GM18868 (cell line): ENCODE data around the gene PERCC1.
"Not testable (repeated sequence)": the region's sequence is repeated elsewhere in the genome, so short reads cannot be mapped to it uniquely, and the experiment has no call there.

Source experiments
- ATAC-seq: cut with Tn5 transposase; IDR thresholded peaks from one replicate; pipeline ENCODE4 v1.9.1; 2021; ENCODE audit warnings: mild to moderate bottlenecking, moderate library complexity; ENCODE audit not compliant: unreplicated experiment

Gene PERCC1

GRCh38 chr16:1433263-1433560 is 2.3 kb downstream of the PERCC1 start:
- ATAC-seq: no peak

GRCh38 chr16:1433756-1434155 is 2.9 kb downstream of the PERCC1 start:
- no peak for ATAC-seq

- ATAC-seq: no peak
Measured at GRCh38 chr16:1434644-1435592, 4.0 kb downstream of the PERCC1 start.

- ATAC-seq: no peak
Measured at GRCh38 chr16:1435921-1436697, 5.2 kb downstream of the PERCC1 start.

- ATAC-seq: no peak
Measured at GRCh38 chr16:1436731-1437355, 6.0 kb downstream of the PERCC1 start.

- no peak for ATAC-seq
Measured at GRCh38 chr16:1437606-1438005, 6.7 kb downstream of the PERCC1 start.

GRCh38 chr16:1438229-1439057 is 7.6 kb downstream of the PERCC1 start:
- ATAC-seq: no peak

GRCh38 chr16:1439058-1439698 is 8.3 kb downstream of the PERCC1 start:
- ATAC-seq: no peak

- not testable (repeated sequence) for ATAC-seq
Measured at GRCh38 chr16:1439699-1440074, 8.8 kb downstream of the PERCC1 start.

- ATAC-seq: no peak
Measured at GRCh38 chr16:1441391-1441829, 10.5 kb downstream of the PERCC1 start.

GRCh38 chr16:1442697-1443096 is 11.8 kb downstream of the PERCC1 start:
- ATAC-seq: no peak

- ATAC-seq: no peak
Measured at GRCh38 chr16:1443403-1443973, 12.6 kb downstream of the PERCC1 start.

GRCh38 chr16:1443980-1444729 is 13.3 kb downstream of the PERCC1 start, which contains the start of gene CCDC154:
Gene CCDC154, minus strand, starts transcription at chr16:1444556. Its CDS starts 234 bp downstream, at chr16:1444322.
- ATAC-seq: no peak

GRCh38 chr16:1444730-1445517 is 14.0 kb downstream of the PERCC1 start:
- ATAC-seq: no peak

- ATAC-seq: no peak
Measured at GRCh38 chr16:1445518-1446203, 14.8 kb downstream of the PERCC1 start.

GRCh38 chr16:1446296-1447080 is 15.6 kb downstream of the PERCC1 start:
- ATAC-seq: no peak

GRCh38 chr16:1447965-1448364 is 17.1 kb downstream of the PERCC1 start:
- ATAC-seq: no peak
